Subcutaneous adipose tissue (tissue), 4 donors: ENCODE results near the gene ERBB3. TPM values are rescaled to one million over a fixed set of nuclear protein-coding genes. Genes with fewer than 3 reads are reported as not detected.

ENCODE experiments used
- CTCF ChIP-seq: fragments of 450-650 bp; IDR thresholded peaks from one replicate; pipeline ENCODE4 v1.5.1; 2016; ENCODE audit warnings: low read depth, mild to moderate bottlenecking, control low read depth, antibody characterized with exemption, moderate library complexity
- total RNA-seq, 4 donors: library from RNA; depleted of rRNA; stranded (reverse); fragments of >200 nt; gene quantifications; one replicate each; pipeline ENCODE4 v1.1.0, GENCODE V29; 2016

ERBB3 gene
- total RNA-seq, 4 donors from 2014 or later: 0.34 to 2.6 (median 0.66) TPM

- no peak for TF ChIP-seq CTCF
Measured at GRCh38 chr12:56137853-56138571, 58.0 kb downstream of the ERBB3 start.

- no peak for TF ChIP-seq CTCF
Measured at GRCh38 chr12:56141946-56142784, 62.2 kb downstream of the ERBB3 start.

- TF ChIP-seq CTCF: no peak
Measured at GRCh38 chr12:56143217-56143616, 63.3 kb downstream of the ERBB3 start.

GRCh38 chr12:56143870-56144269 is 63.9 kb downstream of the ERBB3 start:
- no peak for TF ChIP-seq CTCF

- no peak for TF ChIP-seq CTCF
Measured at GRCh38 chr12:56145217-56145616, 65.3 kb downstream of the ERBB3 start.

- TF ChIP-seq CTCF: no peak
Measured at GRCh38 chr12:56146492-56147460, 66.8 kb downstream of the ERBB3 start.
